NCI-H2029 (cell line): ENCODE results near the gene RSKR.
A peak's percentile ranks its signal among the peaks of the same experiment; 100 is the strongest.
"Not testable (repeated sequence)": the region's sequence is repeated elsewhere in the genome, so short reads cannot be mapped to it uniquely, and the experiment has no call there.

Experiments used
- DNase-seq: peaks from one replicate; lab custom pipeline; 2025; lab: John Stamatoyannopoulos, UW

RSKR gene

GRCh38 chr17:28623696-28624095 is 9.7 kb upstream of the RSKR start:
- no peak for DNase-seq

- no peak for DNase-seq
Measured at GRCh38 chr17:28622186-28622585, 8.2 kb upstream of the RSKR start.

GRCh38 chr17:28620010-28620409 is 6.0 kb upstream of the RSKR start:
- DNase-seq = no peak

- DNase-seq = no peak
Measured at GRCh38 chr17:28618464-28618863, 4.5 kb upstream of the RSKR start.

GRCh38 chr17:28616281-28616680 is 2.3 kb upstream of the RSKR start:
- no peak for DNase-seq

GRCh38 chr17:28615260-28615940 is 1.4 kb upstream of the RSKR start:
- DNase-seq = peak; percentile 56

- no peak for DNase-seq
Measured at GRCh38 chr17:28612936-28613872, 781 bp downstream of the RSKR start.

GRCh38 chr17:28612531-28612930 is 1.5 kb downstream of the RSKR start:
- peak; percentile 23 for DNase-seq

- DNase-seq = no peak
Measured at GRCh38 chr17:28610376-28610775, 3.6 kb downstream of the RSKR start.

GRCh38 chr17:28604031-28604430 is 10.0 kb downstream of the RSKR start:
- DNase-seq = not testable (repeated sequence)

GRCh38 chr17:28599311-28600184 is 14.4 kb downstream of the RSKR start:
- DNase-seq = peak; percentile 58

- peak; percentile 81 for DNase-seq
Measured at GRCh38 chr17:28598799-28599310, 15.1 kb downstream of the RSKR start, which contains the start of gene SPAG5. TSS of gene SPAG5 (minus strand) at chr17:28599025. CDS start at chr17:28598946, 79 bp downstream.

- no peak for DNase-seq
Measured at GRCh38 chr17:28598389-28598788, 15.6 kb downstream of the RSKR start.

- DNase-seq = no peak
Measured at GRCh38 chr17:28597606-28598383, 16.2 kb downstream of the RSKR start.

GRCh38 chr17:28592260-28592659 is 21.7 kb downstream of the RSKR start:
- DNase-seq = no peak

- DNase-seq = no peak
Measured at GRCh38 chr17:28585851-28586250, 28.1 kb downstream of the RSKR start.

- DNase-seq = no peak
Measured at GRCh38 chr17:28584434-28584833, 29.6 kb downstream of the RSKR start.

- DNase-seq = no peak
Measured at GRCh38 chr17:28582513-28582912, 31.5 kb downstream of the RSKR start.

GRCh38 chr17:28580959-28581358 is 33.0 kb downstream of the RSKR start:
- no peak for DNase-seq

GRCh38 chr17:28579526-28579925 is 34.5 kb downstream of the RSKR start:
- no peak for DNase-seq
